ENCODE data around the gene DHCR24.

Gene DHCR24

DNA sequence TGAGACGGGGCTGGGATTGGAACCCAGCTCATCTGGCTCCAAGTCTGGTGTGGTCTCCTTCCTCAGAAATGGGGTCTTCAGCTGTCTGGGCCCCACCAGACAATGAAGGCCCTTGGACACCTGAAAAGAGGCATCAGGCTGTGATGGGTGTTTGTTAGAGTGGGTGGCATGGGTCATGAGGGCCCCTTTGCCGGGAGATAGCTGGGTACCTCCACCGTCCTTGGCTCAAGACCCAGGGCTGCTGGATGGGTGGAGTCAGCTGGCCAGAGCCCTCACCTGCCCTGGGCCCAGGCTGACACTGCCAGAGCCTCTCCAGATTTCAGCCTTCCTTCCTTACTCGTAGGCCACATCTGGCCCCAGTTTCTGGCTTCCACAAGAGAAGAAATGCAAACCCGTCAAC lies 72.4 kb downstream of the DHCR24 start:
- no peak for FAIRE-seq

GRCh38 chr1:54814126-54814498 lies 72.9 kb downstream of the DHCR24 start:
- no peak for FAIRE-seq

- no peak for FAIRE-seq
Observed at GRCh38 chr1:54813485-54814125, 73.4 kb downstream of the DHCR24 start.

- FAIRE-seq: no peak
Observed at GRCh38 chr1:54812801-54813484, 74.1 kb downstream of the DHCR24 start.

- FAIRE-seq: no peak
Observed at GRCh38 chr1:54811739-54812655, 75.0 kb downstream of the DHCR24 start.

DNA sequence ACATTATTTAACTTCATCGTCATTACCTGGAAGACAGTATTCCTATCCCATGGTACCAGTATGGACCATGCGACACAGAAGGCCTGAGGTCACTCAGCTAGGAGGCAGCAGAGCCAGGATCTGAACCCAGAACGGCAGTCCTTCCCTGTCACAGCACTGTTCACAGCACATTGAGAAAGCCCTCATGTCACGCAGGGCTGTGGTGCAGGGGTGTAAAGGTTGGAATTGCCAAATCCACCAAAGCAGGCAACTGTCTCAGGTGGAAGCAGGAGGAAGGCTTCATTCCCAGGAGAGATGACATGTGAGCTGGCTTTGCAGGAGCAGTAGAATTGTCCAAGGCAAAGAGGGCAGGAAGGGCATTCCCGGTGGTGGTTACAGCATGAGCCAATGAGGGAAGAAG lies 75.9 kb downstream of the DHCR24 start:
- no peak for FAIRE-seq

GRCh38 chr1:54810153-54810942 lies 76.6 kb downstream of the DHCR24 start:
- FAIRE-seq: no peak

- FAIRE-seq: no peak
Observed at GRCh38 chr1:54809496-54810074, 77.4 kb downstream of the DHCR24 start.

DNA sequence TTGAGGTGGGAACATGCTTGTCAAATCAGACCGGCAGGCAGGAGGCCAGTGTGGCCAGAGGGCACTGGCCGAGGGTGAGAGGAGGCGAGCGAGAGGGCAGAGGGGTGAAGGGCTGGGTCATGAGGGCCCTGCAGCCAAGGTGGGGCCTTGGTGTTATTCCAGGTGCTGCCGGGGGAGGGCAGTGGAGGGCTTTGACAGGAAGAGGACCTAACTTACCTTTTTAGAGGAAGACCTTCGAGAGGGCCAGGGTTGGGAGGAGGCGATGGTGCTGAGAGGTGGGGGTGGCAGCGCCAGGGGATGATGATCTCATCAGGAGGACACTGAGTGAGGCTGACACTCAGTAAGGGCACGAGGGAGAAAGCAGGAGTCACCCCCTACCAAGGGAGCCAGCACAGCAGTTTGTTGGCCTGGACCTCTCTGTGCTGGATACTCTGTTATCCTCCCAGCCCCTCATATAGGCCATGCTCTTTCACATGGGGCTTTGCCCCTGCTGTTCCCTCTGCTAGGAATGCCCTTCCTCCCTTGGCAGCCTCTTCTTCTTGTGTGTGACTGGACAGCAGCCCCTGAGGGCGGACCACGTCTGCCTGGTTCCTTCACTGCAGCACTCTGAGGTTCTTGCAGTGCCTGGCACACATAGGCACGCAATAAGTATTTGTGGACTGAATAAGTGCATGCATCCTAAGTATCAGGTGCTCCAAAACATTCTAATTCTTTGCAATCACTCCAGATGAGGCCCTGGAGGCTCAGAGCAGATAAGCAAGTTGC lies 78.4 kb downstream of the DHCR24 start:
- no peak for FAIRE-seq

- FAIRE-seq: no peak
Observed at GRCh38 chr1:54807756-54808155, 79.2 kb downstream of the DHCR24 start.

GRCh38 chr1:54806931-54807611 lies 79.9 kb downstream of the DHCR24 start:
- no peak for FAIRE-seq

DNA sequence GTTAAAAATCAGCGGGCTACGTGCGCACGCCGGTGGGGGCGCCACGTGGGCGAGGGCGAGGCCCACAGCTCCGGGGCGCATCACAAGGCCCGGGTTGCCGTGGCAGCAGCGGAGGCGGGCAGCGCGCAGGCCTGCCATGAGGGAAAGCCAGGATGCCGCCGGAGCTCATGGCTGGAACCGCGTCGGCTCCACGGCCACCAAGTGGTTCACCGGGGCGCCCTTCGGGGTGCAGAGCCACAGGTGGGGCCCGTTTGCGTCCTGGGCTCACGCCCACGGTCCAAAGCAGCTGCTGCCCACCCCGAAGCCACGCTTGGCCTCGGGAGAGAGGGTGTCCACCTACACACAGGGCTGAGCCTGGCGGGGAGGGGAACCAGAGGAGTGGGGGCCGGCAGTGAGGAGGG lies 81.0 kb downstream of the DHCR24 start:
- FAIRE-seq: no peak

DNA sequence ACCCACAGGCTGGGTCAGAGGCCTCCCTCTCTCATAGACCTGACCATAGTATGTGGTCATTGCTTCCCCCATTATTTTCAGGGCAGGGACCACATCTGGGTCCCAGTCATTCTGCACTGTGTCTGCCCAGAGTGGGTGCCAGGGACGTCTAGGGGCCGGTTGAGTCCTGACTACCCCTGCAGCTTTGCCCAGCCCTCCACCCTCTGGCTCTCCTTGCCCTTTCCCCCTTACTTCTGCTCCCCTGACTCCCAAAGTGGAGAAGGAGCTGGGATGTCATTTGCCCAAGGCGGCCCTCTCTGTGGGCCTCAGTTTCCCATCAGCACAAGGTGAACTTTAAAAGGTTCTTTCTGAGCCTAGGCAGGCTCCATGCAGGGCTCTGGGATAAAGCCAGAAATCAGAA lies 81.5 kb downstream of the DHCR24 start:
- FAIRE-seq: no peak

DNA sequence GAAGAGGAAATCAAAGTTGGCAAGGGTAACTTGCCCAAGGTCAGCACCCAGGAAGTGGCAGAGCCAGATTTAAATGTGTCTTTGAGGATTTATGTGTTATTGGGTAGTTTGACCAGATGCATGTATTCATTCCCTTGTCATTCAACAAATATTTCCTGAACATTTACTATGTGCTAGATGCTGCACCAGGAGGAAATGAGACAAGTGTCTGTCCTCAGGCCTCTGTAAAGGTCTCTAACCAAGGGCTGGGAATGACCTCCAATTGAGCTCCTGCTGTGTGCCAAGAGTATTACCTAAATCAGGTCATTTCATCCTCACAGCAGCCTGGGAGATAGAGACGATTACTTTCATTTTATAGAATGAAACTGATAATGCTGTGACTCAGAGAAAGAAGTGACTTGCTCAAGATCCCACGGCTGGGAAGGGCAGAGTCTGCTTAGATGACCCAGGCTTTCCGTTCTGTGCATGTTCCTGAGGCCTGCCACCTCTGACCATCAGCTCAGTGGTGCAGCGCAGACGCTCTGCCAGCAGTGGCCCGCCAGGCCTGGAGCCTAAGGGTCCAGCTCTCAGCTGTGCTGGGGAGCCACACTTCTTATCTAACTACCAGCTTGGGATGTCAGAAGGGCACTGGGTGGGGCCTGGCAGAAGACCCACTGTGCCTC lies 82.4 kb downstream of the DHCR24 start:
- no peak for FAIRE-seq

GRCh38 chr1:54803761-54804470 lies 83.1 kb downstream of the DHCR24 start:
- FAIRE-seq: no peak

DNA sequence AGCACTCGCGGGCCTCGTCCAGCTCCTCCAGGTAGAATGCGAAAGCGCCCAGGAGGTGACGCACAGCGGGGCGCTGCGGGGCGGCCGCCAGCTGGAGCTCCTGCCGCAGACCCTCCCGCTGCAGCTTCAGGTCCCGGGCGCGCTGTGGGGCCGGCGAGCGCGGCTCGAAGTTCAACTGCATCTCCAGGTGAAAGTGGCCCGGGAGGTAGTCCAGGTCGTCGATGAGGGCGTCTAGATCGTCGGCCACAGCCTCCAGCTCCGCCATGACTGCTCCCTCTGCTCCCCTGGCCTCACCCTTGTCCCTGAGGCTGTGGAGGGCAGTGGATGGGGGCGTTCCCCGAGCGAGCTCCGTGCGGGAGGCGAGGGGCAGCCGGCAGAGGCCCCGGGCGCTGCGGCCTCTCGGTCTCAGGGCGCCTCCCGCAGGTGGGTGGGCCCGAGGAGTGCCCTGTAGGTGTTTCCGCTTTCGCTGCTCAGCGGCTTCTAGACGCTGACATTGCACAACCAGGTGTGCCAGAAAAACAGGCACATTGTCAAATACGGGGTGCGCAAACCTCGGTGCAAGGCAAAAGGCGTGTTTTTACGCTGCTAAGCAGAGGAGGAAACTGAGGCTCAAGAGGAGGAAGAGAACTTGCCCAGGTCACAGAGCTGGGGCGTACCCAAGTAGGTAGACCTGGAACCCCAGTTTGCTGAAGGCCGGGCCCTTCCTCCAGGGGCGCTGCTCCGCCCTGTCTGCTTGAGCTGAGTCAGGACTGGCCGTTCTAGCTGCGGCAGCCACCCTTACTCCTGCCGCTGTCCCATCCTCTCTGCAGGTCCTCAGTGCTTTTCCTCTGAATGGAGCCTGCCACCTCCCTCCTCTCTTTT lies 85.9 kb downstream of the DHCR24 start, which contains the start of gene TTC22:
Gene TTC22 (minus strand): TSS at position 425 of the 861 bp plus-strand sequence. CDS start 160 bp downstream, at position 265.
- no peak for FAIRE-seq

DNA sequence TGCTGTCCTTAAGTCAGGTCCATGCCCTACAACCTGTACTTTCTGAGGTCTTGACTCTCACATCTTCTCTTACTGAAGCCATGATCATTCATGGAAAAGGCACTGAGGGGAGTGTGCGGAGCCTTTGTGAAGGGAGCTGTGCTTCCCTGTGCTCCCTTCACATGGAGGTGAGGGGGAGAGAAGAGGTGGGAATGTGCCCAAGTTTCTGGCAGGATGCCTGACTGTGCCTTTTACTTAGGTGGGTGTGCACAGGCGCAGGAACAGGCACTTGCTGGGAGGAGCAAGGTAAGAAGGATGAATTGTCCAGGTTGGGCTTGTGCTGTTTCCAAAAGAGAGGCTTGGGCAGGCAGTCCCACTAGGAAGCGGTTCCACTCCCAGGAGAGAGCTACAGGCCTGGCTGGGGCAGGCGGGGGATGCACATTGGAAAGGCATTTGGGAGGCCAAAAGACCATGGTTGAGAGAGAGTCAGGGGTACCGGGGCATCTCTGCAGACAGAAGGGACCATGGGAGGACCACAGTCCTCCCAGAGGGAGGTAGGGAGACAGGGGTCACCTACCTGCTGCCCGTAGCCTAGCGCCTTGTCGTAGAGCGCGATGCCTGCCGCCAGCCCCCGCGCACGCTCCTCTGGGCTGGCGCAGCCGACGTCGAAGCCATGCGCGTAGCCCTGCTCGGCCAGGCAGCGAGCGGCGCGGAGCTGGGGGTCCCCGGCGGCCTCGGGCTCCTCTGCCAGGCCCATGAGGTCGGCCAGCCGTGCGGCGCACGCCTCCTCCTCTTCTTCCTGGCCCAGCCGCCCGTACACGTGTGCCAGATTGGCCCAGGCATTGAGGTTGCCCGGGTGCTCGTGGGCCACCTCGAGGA lies 86.7 kb downstream of the DHCR24 start:
- FAIRE-seq: no peak
